Vagina (tissue), 2 donors: Measurements from ENCODE around the gene HS6ST2. TPM values are rescaled to one million over a fixed set of nuclear protein-coding genes. Genes with fewer than 3 reads are reported as not detected.

Experiments
- DNase-seq, 2 donors: peaks; one replicate each; pipeline ENCODE4 v3.0.0-alpha.2; 2017; ENCODE audit errors: extremely low spot score in 2 of 2
- H3K27ac ChIP-seq: fragments of 200-600 bp; sonication (generic); one replicate; pipeline ENCODE4 v1.5.1; 2019
- H3K27me3 ChIP-seq: fragments of 200-600 bp; sonication (generic); one replicate; pipeline ENCODE4 v1.5.1; 2019
- H3K36me3 ChIP-seq, 2 donors: fragments of 200-600 bp; sonication (generic); one replicate each; pipeline ENCODE4 v1.5.1; 2017 to 2019
- H3K4me1 ChIP-seq: fragments of 200-600 bp; sonication (generic); one replicate; pipeline ENCODE4 v1.5.1; 2019
- H3K4me3 ChIP-seq, 2 donors: fragments of 200-600 bp; sonication (generic); 1 replicate in 1 of 2; 2 replicates in 1 of 2; pipeline ENCODE4 v1.5.1; 2016 to 2019
- H3K9me3 ChIP-seq: fragments of 200-600 bp; sonication (generic); one replicate; pipeline ENCODE4 v1.5.1; 2019
- CTCF ChIP-seq, 3 experiments: fragments of 450-650 bp in 2 of 3; fragments of 200-600 bp in 1 of 3; sonication (generic) in 1 of 3; IDR thresholded peaks; one replicate each; pipeline ENCODE4 v1.5.1; 2017 to 2019; ENCODE audit warnings: antibody characterized with exemption in 3 of 3, mild to moderate bottlenecking in 2 of 3, moderate library complexity in 2 of 3
- POLR2A ChIP-seq, 2 donors: fragments of 450-650 bp; IDR thresholded peaks; one replicate each; pipeline ENCODE4 v1.6.1; 2017; ENCODE audit warnings: antibody characterized with exemption in 2 of 2, mild to moderate bottlenecking in 2 of 2, moderate library complexity in 2 of 2
- POLR2AphosphoS5 ChIP-seq, 2 donors: sonication (generic); formaldehyde crosslinking; IDR thresholded peaks; one replicate each; pipeline ENCODE4 v1.9.0; 2017; ENCODE audit warnings: antibody characterized with exemption in 2 of 2, mild to moderate bottlenecking in 2 of 2, low read depth in 1 of 2; ENCODE audit not compliant: insufficient read depth in 1 of 2
- intact Hi-C: fragments of 100-400 bp; cut with DNase I; formaldehyde crosslinking; loops from one replicate; pipeline ENCODE4 v1.15.1; 2023
- small RNA-seq: library from RNA; depleted of rRNA; stranded (forward); fragments of <200 nt; gene quantifications from one replicate; pipeline ENCODE3, GENCODE V24; 2016
- total RNA-seq: library from RNA; depleted of rRNA; stranded (reverse); fragments of >200 nt; gene quantifications from one replicate; pipeline ENCODE4 v1.2.3, GENCODE V29; 2016

Gene HS6ST2
- total RNA-seq, 1 donor from 2014 or later, result 0.74 TPM

DNA sequence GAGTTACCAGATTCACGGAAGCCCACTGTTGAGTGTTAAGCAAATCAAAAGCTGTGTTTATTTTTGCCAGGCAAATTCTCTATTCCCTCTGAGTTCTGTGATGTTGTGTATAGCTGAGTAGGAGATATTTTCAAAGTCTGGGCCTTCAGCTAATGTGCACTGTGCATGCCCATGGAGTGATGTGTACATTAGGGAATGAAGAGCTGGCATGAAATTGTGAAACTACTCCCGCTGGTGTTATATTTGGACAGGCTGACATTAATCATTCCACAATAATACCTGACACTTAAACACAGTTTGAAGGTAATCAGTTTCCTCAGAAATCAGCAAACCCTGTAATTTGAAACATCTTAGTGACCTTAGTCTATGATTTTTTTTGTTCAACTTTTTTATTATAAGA, 381.5 kb downstream of the HS6ST2 start:
- H3K4me3 ChIP-seq, result no peak overlapping the region
- no peaks in the 10 kb centered on the region for H3K27me3 ChIP-seq
- no peak overlapping the region for H3K27ac ChIP-seq
- no peak for TF ChIP-seq POLR2A (IDR thresholded peaks at IDR 0.05)
- no peak for TF ChIP-seq POLR2AphosphoS5 (IDR thresholded peaks at IDR 0.05; ENCODE audit: insufficient read depth in 1 of 2, low read depth in 1 of 2)
- no peak for TF ChIP-seq CTCF (IDR thresholded peaks at IDR 0.05)
- no peaks in the 10 kb centered on the region for H3K9me3 ChIP-seq
- H3K36me3 ChIP-seq, result no peaks in the 10 kb centered on the region
- no peak for DNase-seq
- intact Hi-C loops, result no loop called here
- H3K4me1 ChIP-seq, result no peaks in the 10 kb centered on the region

Small RNA genes lying within 50 kb of the gene (small RNA-seq; reads per million reads assigned to genes)
- gene RNU6-98P, result not detected
- gene Z82205.1, result not detected

Other genes with a start within 250 kb of the HS6ST2 start
- not detected for gene USP26, start 138.5 kb upstream of the HS6ST2 start, total RNA-seq